Stimulated activated CD4-positive, alpha-beta T cell treated with anti-CD3 and anti-CD28 coated beads, Interleukin-4, amount 100 ng/mL, for 48 hours (primary cell): ENCODE data around the gene ADCY2.

Experiments
- DNase-seq, 2 donors: peaks; one replicate each; pipeline ENCODE4 v3.0.0-alpha.2; 2020; ENCODE audit warnings: low read depth in 2 of 2

Gene ADCY2

GRCh38 chr5:7742241-7742656 lies 346.3 kb downstream of the ADCY2 start:
- DNase-seq, result no peak

- peak; percentile 33 to 41 for DNase-seq
These were observed 350.1 kb downstream of the ADCY2 start for GRCh38 chr5:7745882-7746610.

GRCh38 chr5:7747728-7748127 lies 351.8 kb downstream of the ADCY2 start:
- no peak for DNase-seq

GRCh38 chr5:7749626-7750025 lies 353.7 kb downstream of the ADCY2 start:
- DNase-seq, result no peak

- no peak for DNase-seq
These were observed 355.9 kb downstream of the ADCY2 start for GRCh38 chr5:7751874-7752273.

GRCh38 chr5:7753181-7753580 lies 357.2 kb downstream of the ADCY2 start:
- no peak for DNase-seq

- DNase-seq, result no peak
These were observed 357.7 kb downstream of the ADCY2 start for GRCh38 chr5:7753596-7753995.

GRCh38 chr5:7754490-7754889 lies 358.6 kb downstream of the ADCY2 start:
- DNase-seq, result no peak

GRCh38 chr5:7754997-7755596 lies 359.2 kb downstream of the ADCY2 start:
- peak; percentile 22 to 44 for DNase-seq

- DNase-seq, result no peak
These were observed 360.0 kb downstream of the ADCY2 start for GRCh38 chr5:7755958-7756357.

GRCh38 chr5:7756453-7756852 lies 360.5 kb downstream of the ADCY2 start:
- DNase-seq, result no peak

GRCh38 chr5:7759257-7759871 lies 363.4 kb downstream of the ADCY2 start:
- DNase-seq, result no peak

- no peak for DNase-seq
These were observed 364.1 kb downstream of the ADCY2 start for GRCh38 chr5:7759951-7760580.

GRCh38 chr5:7762267-7762666 lies 366.3 kb downstream of the ADCY2 start:
- DNase-seq, result no peak

- DNase-seq, result no peak
These were observed 367.7 kb downstream of the ADCY2 start for GRCh38 chr5:7763621-7764072.

GRCh38 chr5:7764452-7764851 lies 368.5 kb downstream of the ADCY2 start:
- DNase-seq, result no peak

- DNase-seq, result no peak
These were observed 374.5 kb downstream of the ADCY2 start for GRCh38 chr5:7770436-7770835.

- no peak for DNase-seq
These were observed 376.2 kb downstream of the ADCY2 start for GRCh38 chr5:7772141-7772540.

GRCh38 chr5:7773178-7773577 lies 377.2 kb downstream of the ADCY2 start:
- DNase-seq, result no peak

GRCh38 chr5:7776442-7776841 lies 380.5 kb downstream of the ADCY2 start:
- DNase-seq, result no peak

- DNase-seq, result no peak
These were observed 383.4 kb downstream of the ADCY2 start for GRCh38 chr5:7779019-7780005.
